ENCODE data around the gene DNAJB8. TPM values are rescaled to one million over a fixed set of nuclear protein-coding genes. Genes with fewer than 3 reads are reported as not detected.

Gene DNAJB8
- total and polyA plus RNA-seq, 4 donors: not detected

DNA sequence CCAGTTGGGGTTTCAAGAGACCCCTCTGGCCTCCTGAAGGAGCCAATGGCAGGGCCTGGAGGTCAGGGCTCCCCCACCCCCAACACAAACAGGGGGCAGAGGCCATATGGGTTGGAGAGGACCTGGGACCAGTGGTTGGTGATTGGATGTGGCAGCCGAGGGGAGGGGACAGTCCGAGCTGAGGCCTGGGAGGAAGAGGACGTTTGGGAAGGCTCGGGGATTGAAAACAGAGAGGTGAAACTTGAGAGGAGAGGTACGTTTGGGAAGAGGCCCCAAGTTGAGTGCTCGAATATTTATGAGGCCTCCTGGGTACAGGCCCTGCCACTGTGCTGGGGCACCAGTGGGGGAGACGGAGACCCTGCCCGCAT lies 53.7 kb downstream of the DNAJB8 start:
- WGBS, 2 donors: 86 to 88% methylated on average over 8 of the region's 8 CpGs
- H3K4me3 ChIP-seq: no peak overlapping the region
- H3K9ac ChIP-seq (ENCODE audit: insufficient read depth in 1 of 2, low read length in 2 of 2): no peak overlapping the region
- TF ChIP-seq, protein P1, sequence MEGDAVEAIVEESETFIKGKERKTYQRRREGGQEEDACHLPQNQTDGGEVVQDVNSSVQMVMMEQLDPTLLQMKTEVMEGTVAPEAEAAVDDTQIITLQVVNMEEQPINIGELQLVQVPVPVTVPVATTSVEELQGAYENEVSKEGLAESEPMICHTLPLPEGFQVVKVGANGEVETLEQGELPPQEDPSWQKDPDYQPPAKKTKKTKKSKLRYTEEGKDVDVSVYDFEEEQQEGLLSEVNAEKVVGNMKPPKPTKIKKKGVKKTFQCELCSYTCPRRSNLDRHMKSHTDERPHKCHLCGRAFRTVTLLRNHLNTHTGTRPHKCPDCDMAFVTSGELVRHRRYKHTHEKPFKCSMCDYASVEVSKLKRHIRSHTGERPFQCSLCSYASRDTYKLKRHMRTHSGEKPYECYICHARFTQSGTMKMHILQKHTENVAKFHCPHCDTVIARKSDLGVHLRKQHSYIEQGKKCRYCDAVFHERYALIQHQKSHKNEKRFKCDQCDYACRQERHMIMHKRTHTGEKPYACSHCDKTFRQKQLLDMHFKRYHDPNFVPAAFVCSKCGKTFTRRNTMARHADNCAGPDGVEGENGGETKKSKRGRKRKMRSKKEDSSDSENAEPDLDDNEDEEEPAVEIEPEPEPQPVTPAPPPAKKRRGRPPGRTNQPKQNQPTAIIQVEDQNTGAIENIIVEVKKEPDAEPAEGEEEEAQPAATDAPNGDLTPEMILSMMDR (IDR thresholded peaks at IDR 0.05; ENCODE audit: control extremely low read depth, extremely low read depth): no peak
- no peaks in the 10 kb centered on the region for H3K27me3 ChIP-seq (ENCODE audit: control insufficient read depth in 3 of 3, insufficient read depth in 3 of 3, low read length in 2 of 3)
- no peaks in the 10 kb centered on the region for H3K9me3 ChIP-seq (ENCODE audit: control insufficient read depth in 4 of 4, insufficient read depth in 3 of 4, low read length in 3 of 4)
- DNase-seq: no peak
- peaks cover 0 to 11% (median 2%) of the 10 kb centered on the region in 5 donors for H3K4me1 ChIP-seq (ENCODE audit: control insufficient read depth in 5 of 5, insufficient read depth in 5 of 5, low read length in 5 of 5)
- H3K27ac ChIP-seq (ENCODE audit: low read depth in 1 of 2, low read length in 1 of 2): no peak overlapping the region
- ATAC-seq (ENCODE audit: insufficient read depth, low FRiP score): no peak
- H3K36me3 ChIP-seq (ENCODE audit: control insufficient read depth in 4 of 4, insufficient read depth in 4 of 4, low read length in 4 of 4): peaks cover 0 to 7% (median 0%) of the 10 kb centered on the region in 4 donors

Other genes starting within 250 kb of the DNAJB8 start
- gene GATA2, start 26.3 kb upstream of the DNAJB8 start, total RNA-seq: 10 to 100 TPM in 1 of 2 donors, 1 to 10 TPM in 1; 9.6 to 37.0 TPM
- gene GATA2, start 26.3 kb upstream of the DNAJB8 start, polyA plus RNA-seq: 10 to 100 TPM; 26.1 to 31.4 TPM
- gene RPN1, start 183.9 kb upstream of the DNAJB8 start, total RNA-seq: 100 to 1,000 TPM; 158 to 288 TPM
- 100 to 1,000 TPM; 146 to 318 TPM for gene RPN1, start 183.9 kb upstream of the DNAJB8 start, polyA plus RNA-seq